Measurements from ENCODE around the gene SORD.
"Not testable (repeated sequence)": the region's sequence is repeated elsewhere in the genome, so short reads cannot be mapped to it uniquely, and the experiment has no call there.

Gene SORD

GRCh38 chr15:45069942-45070360 lies 47.0 kb downstream of the SORD start:
- not testable (repeated sequence) for FAIRE-seq

- FAIRE-seq = not testable (repeated sequence)
Measured at GRCh38 chr15:45073602-45074001, 50.6 kb downstream of the SORD start.

GRCh38 chr15:45075440-45076320 lies 52.7 kb downstream of the SORD start:
- not testable (repeated sequence) for FAIRE-seq

- not testable (repeated sequence) for FAIRE-seq
Measured at GRCh38 chr15:45077391-45077790, 54.4 kb downstream of the SORD start.

- not testable (repeated sequence) for FAIRE-seq
Measured at GRCh38 chr15:45079201-45079600, 56.2 kb downstream of the SORD start.

GRCh38 chr15:45079628-45080246 lies 56.7 kb downstream of the SORD start:
- FAIRE-seq = not testable (repeated sequence)

- FAIRE-seq = not testable (repeated sequence)
Measured at GRCh38 chr15:45080593-45080992, 57.6 kb downstream of the SORD start.

GRCh38 chr15:45082412-45082811 lies 59.4 kb downstream of the SORD start:
- not testable (repeated sequence) for FAIRE-seq

GRCh38 chr15:45083223-45083622 lies 60.2 kb downstream of the SORD start:
- no peak for FAIRE-seq

- FAIRE-seq = no peak
Measured at GRCh38 chr15:45084163-45084562, 61.2 kb downstream of the SORD start.

- no peak for FAIRE-seq
Measured at GRCh38 chr15:45087513-45087912, 64.5 kb downstream of the SORD start.

- no peak for FAIRE-seq
Measured at GRCh38 chr15:45088801-45089711, 66.1 kb downstream of the SORD start.

GRCh38 chr15:45089712-45090373 lies 66.8 kb downstream of the SORD start:
- FAIRE-seq = no peak

- FAIRE-seq = no peak
Measured at GRCh38 chr15:45091161-45091560, 68.2 kb downstream of the SORD start.

GRCh38 chr15:45091576-45091975 lies 68.6 kb downstream of the SORD start:
- no peak for FAIRE-seq

GRCh38 chr15:45093013-45093412 lies 70.0 kb downstream of the SORD start:
- FAIRE-seq = no peak

GRCh38 chr15:45093622-45094357 lies 70.8 kb downstream of the SORD start:
- FAIRE-seq = no peak

- FAIRE-seq = no peak
Measured at GRCh38 chr15:45094358-45094730, 71.3 kb downstream of the SORD start.

GRCh38 chr15:45095661-45096060 lies 72.7 kb downstream of the SORD start:
- FAIRE-seq = no peak

- no peak for FAIRE-seq
Measured at GRCh38 chr15:45097466-45097865, 74.5 kb downstream of the SORD start.

- FAIRE-seq = no peak
Measured at GRCh38 chr15:45099549-45100165, 76.7 kb downstream of the SORD start.

All from G401.6 (cell line).